GM21447 (cell line): ENCODE measurements around the gene NCOA1.
"Not testable (repeated sequence)": the region's sequence is repeated elsewhere in the genome, so short reads cannot be mapped to it uniquely, and the experiment has no call there.

Experiments used
- ATAC-seq: cut with Tn5 transposase; IDR thresholded peaks from one replicate; pipeline ENCODE4 v1.9.1; 2021; ENCODE audit not compliant: unreplicated experiment

Gene NCOA1

GRCh38 chr2:24474053-24474452 lies 17.0 kb upstream of the NCOA1 start:
- no peak for ATAC-seq

- ATAC-seq, result no peak
Measured at GRCh38 chr2:24477229-24477628, 13.8 kb upstream of the NCOA1 start.

GRCh38 chr2:24478243-24478642 lies 12.8 kb upstream of the NCOA1 start:
- no peak for ATAC-seq

GRCh38 chr2:24480245-24480644 lies 10.8 kb upstream of the NCOA1 start:
- no peak for ATAC-seq

- no peak for ATAC-seq
Measured at GRCh38 chr2:24482251-24482971, 8.6 kb upstream of the NCOA1 start.

- ATAC-seq, result no peak
Measured at GRCh38 chr2:24482972-24483300, 8.1 kb upstream of the NCOA1 start.

GRCh38 chr2:24484677-24485076 lies 6.4 kb upstream of the NCOA1 start:
- not testable (repeated sequence) for ATAC-seq

GRCh38 chr2:24485197-24485596 lies 5.9 kb upstream of the NCOA1 start:
- no peak for ATAC-seq

- ATAC-seq, result no peak
Measured at GRCh38 chr2:24486636-24487205, 4.3 kb upstream of the NCOA1 start.

GRCh38 chr2:24489465-24490180 lies 1.4 kb upstream of the NCOA1 start:
- no peak for ATAC-seq

- ATAC-seq, result no peak
Measured at GRCh38 chr2:24490181-24490689, 819 bp upstream of the NCOA1 start.

GRCh38 chr2:24491542-24492420 lies 727 bp downstream of the NCOA1 start:
- peak; percentile 26 for ATAC-seq

GRCh38 chr2:24492421-24493279 lies 1.6 kb downstream of the NCOA1 start:
- ATAC-seq, result no peak

- ATAC-seq, result no peak
Measured at GRCh38 chr2:24493713-24494112, 2.7 kb downstream of the NCOA1 start.

GRCh38 chr2:24494410-24494809 lies 3.4 kb downstream of the NCOA1 start:
- ATAC-seq, result no peak

- ATAC-seq, result no peak
Measured at GRCh38 chr2:24495451-24495850, 4.4 kb downstream of the NCOA1 start.

- no peak for ATAC-seq
Measured at GRCh38 chr2:24496959-24497358, 5.9 kb downstream of the NCOA1 start.

- ATAC-seq, result no peak
Measured at GRCh38 chr2:24497685-24498084, 6.6 kb downstream of the NCOA1 start.

- no peak for ATAC-seq
Measured at GRCh38 chr2:24498121-24498520, 7.1 kb downstream of the NCOA1 start.

- no peak for ATAC-seq
Measured at GRCh38 chr2:24501813-24502212, 10.8 kb downstream of the NCOA1 start.
